ENCODE measurements around the gene NDUFS6. TPM values are rescaled to one million over a fixed set of nuclear protein-coding genes. Genes with fewer than 3 reads are reported as not detected.
"Not testable (repeated sequence)": the region's sequence is repeated elsewhere in the genome, so short reads cannot be mapped to it uniquely, and the experiment has no call there.

Gene NDUFS6
- total RNA-seq, 1 donor from 2014 or later = 21.3 TPM

DNA sequence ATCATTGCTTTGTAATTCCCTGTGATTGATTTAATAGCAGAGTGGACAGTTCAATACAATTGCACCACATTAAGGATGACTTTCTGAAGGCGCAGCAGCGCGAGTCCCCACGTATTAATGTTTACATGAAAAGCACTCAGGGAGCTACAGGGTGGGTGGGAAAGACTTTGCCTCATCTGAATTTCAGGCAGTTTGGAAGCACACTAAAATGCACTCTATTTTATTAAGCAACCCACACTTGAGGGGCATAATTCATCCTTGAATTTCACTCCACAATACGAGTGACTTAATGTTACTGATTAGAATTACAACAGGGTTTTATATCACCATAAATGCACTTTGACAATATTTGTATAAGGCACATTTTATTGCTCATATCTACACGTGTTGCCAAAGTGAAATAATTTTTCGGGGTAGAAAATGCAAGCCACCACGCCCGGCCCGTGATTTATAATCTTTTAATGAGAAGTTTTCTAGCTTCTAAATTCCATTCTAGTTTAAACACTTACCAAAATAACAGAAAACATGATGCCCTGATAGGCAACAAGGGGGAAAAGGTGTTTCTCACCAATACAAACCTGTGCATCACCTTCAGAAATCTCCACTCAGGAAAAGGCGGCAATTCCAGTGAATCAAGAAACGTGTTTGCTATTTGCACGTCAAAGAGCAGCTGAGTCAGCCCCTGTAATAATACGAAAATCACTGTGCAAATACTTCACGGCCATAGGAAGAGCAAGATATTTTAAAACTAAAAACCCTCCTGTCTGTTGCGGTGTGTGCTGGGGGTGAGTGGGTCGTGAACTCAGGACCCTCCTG is 41.0 kb downstream of the NDUFS6 start:
- ATAC-seq (no peak), DNase-seq (no peak)
- Histone ChIP-seq H3K4me1 (no peaks in the 10 kb centered on the region), H3K27ac (no peak overlapping the region), H3K36me3 (no peaks in the 10 kb centered on the region), H3K9me3 (no peaks in the 10 kb centered on the region), H3K4me3 (no peak overlapping the region), H3K27me3 (ENCODE audit: low read depth) (peaks cover 47% of the 10 kb centered on the region)
- TF ChIP-seq, protein P1, sequence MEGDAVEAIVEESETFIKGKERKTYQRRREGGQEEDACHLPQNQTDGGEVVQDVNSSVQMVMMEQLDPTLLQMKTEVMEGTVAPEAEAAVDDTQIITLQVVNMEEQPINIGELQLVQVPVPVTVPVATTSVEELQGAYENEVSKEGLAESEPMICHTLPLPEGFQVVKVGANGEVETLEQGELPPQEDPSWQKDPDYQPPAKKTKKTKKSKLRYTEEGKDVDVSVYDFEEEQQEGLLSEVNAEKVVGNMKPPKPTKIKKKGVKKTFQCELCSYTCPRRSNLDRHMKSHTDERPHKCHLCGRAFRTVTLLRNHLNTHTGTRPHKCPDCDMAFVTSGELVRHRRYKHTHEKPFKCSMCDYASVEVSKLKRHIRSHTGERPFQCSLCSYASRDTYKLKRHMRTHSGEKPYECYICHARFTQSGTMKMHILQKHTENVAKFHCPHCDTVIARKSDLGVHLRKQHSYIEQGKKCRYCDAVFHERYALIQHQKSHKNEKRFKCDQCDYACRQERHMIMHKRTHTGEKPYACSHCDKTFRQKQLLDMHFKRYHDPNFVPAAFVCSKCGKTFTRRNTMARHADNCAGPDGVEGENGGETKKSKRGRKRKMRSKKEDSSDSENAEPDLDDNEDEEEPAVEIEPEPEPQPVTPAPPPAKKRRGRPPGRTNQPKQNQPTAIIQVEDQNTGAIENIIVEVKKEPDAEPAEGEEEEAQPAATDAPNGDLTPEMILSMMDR (IDR thresholded peaks at IDR 0.05) = no peak
- intact Hi-C loops (cut with DNase I) = no loop called here

DNA sequence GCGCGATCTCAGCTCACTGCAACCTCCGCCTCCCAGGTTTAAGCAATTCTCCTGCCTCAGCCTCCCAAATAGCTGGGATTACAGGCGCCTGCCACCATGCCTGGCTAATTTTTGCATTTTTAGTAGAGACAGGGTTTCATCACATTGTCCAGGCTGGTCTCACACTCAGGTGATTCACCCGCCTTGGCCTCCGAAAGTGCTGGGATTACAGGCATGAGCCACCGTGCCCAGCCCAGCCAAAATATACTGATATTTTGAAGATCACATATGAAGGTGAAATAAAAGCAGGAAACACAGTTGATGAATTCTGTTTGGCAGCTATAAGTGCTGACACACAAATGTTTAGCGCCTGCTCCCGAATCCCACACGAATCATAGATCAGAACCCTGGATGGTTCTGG is 42.6 kb downstream of the NDUFS6 start:
- DNase-seq; ATAC-seq; H3K4me1 ChIP-seq; H3K27ac ChIP-seq; H3K9me3 ChIP-seq; H3K36me3 ChIP-seq; intact Hi-C loops (cut with DNase I); H3K4me3 ChIP-seq: not testable (repeated sequence)
- peaks cover 37% of the 10 kb centered on the region for H3K27me3 ChIP-seq (ENCODE audit: low read depth)

DNA sequence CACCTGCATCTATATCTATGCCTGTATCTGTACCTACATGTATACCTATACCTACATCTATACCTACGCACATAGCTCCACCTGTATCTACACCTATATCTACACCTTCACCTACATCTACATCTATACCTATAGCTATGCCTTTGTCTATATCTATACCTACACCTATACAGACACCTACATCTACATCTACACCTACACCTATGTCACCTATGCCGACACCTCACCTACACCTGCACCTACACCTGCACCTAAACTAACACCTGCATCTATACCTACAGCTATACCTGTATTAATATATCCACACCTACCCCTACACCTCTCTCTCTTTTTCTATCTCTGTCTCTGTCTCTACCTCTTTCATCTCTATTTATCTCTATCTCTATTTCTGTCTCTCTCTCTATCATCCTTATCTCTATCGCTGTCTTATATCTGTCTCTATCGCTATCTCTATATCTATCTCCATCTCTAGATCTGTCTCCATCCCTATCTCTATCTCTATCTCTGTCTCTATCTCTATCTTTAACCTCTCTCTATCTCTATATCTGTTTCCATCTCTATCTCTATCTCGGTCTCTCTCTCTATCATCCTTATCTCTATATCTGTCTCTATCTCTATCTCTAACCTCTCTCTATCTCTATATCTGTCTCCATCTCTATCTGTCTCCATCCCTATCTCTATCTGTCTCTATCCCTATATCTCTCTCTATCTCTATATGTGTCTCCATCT is 43.7 kb downstream of the NDUFS6 start:
- no peak for DNase-seq
- H3K9me3 ChIP-seq = no peaks in the 10 kb centered on the region
- no peak overlapping the region for H3K4me3 ChIP-seq
- H3K36me3 ChIP-seq = no peaks in the 10 kb centered on the region
- ATAC-seq = no peak
- TF ChIP-seq, protein P1 (IDR thresholded peaks at IDR 0.05) = no peak
- no peak overlapping the region for H3K27ac ChIP-seq
- H3K27me3 ChIP-seq (ENCODE audit: low read depth) = peaks cover 44% of the 10 kb centered on the region
- intact Hi-C loops (cut with DNase I) = no loop called here
- H3K4me1 ChIP-seq = no peaks in the 10 kb centered on the region

DNA sequence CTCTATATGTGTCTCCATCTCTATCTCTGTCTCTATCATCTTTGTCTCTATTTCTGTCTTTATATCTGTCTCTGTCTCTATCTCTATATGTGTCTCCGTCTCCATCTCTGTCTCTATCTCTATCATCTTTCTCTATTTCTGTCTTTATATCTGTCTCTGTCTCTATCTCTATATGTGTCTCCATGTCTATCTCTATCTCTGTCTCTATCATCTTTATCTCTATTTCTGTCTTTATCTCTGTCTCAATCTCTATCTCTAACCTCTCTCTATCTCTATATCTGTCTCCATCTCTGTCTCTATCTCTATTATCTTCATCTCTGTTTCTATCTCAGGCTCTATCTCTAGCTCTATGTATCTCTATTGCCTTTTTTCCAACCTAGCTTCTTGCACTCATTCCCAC is 44.5 kb downstream of the NDUFS6 start:
- Histone ChIP-seq H3K4me1 (no peaks in the 10 kb centered on the region), H3K36me3 (no peaks in the 10 kb centered on the region), H3K4me3 (no peak overlapping the region), H3K9me3 (no peaks in the 10 kb centered on the region), H3K27me3 (ENCODE audit: low read depth) (peaks cover 46% of the 10 kb centered on the region), H3K27ac (no peak overlapping the region)
- TF ChIP-seq, protein P1 (IDR thresholded peaks at IDR 0.05) = no peak
- no peak for ATAC-seq
- no peak for DNase-seq
- intact Hi-C loops (cut with DNase I) = no loop called here

DNA sequence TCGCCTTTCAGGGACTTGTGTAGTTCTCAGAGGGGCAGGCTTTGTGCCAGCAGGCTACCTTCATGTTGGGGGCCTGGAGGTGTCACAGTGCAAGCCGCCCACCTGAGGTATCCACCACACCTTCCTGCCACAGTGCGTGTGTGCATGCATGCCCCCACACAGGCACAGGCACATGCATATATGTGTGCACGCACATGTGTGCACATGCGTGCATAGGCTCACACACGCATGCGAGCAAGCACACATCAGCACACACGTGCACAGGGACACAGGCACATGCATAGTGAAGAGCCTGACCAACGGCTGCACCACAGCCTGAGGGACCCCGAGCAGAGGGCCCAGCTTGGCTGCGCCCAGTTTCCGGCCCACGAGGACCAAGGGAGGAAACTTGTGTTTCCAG is 45.4 kb downstream of the NDUFS6 start:
- H3K36me3 ChIP-seq = no peaks in the 10 kb centered on the region
- H3K27me3 ChIP-seq (ENCODE audit: low read depth) = peaks cover 46% of the 10 kb centered on the region
- H3K4me1 ChIP-seq = no peaks in the 10 kb centered on the region
- ATAC-seq (peak in 1 of 2 donors; percentile 27), DNase-seq (peak; percentile 31)
- H3K9me3 ChIP-seq = no peaks in the 10 kb centered on the region
- H3K4me3 ChIP-seq = no peak overlapping the region
- TF ChIP-seq, protein P1 (IDR thresholded peaks at IDR 0.05) = no peak
- intact Hi-C loops (cut with DNase I) = no loop called here
- no peak overlapping the region for H3K27ac ChIP-seq

DNA sequence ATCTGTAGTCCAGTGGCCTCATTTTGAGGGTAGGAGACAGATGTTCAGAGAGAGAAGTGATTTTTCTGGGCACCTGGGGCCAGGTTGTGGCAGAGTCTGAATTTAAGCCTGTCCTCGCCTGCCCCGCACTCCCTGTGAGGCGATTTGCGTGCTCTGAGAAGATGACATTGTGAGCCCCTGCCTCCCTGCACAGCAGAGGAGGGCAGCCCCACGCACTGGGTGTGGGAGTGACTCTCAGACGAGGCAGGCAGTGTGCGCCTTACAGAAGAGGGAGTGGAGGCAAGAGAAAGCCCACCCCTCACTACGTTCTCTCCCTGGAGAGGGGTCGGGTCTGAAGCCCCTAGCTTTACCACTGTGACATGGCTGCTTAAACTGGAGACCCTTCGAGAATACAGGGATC is 45.8 kb downstream of the NDUFS6 start:
- ATAC-seq (no peak), DNase-seq (peak; percentile 9)
- Histone ChIP-seq H3K9me3 (no peaks in the 10 kb centered on the region), H3K4me1 (no peaks in the 10 kb centered on the region), H3K36me3 (no peaks in the 10 kb centered on the region), H3K4me3 (no peak overlapping the region), H3K27ac (no peak overlapping the region), H3K27me3 (ENCODE audit: low read depth) (peaks cover 46% of the 10 kb centered on the region)
- TF ChIP-seq, protein P1 (IDR thresholded peaks at IDR 0.05) = no peak
- intact Hi-C loops (cut with DNase I) = no loop called here

Data from lower lobe of right lung (tissue), 2 donors.